HG03066 (cell line): ENCODE measurements around the gene CSNK2A1.

Experiments used
- ATAC-seq: cut with Tn5 transposase; IDR thresholded peaks from one replicate; pipeline ENCODE4 v1.9.1; 2021; ENCODE audit warnings: low read depth; ENCODE audit not compliant: unreplicated experiment

The CSNK2A1 gene

GRCh38 chr20:568097-568652 is 24.6 kb upstream of the CSNK2A1 start:
- no peak for ATAC-seq

DNA sequence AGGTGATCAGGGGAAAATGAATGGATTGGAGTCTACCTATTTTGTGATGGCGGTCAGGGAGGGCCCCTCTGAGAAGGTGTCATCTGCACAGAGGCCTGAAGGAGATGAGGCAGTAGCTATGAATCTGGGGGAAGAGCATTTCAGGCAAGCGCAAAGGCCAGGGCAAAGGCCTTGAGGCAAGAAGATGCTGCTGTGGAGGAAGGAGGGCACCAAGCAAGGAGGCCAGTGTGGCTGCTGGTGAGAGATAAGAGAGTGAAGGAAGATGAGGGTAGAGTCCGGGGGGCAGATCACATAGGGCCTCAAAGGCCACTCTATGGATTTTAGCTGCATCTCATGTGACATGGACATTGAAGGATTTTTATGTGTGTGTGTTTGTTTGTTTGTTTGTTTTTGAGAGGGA is 20.6 kb upstream of the CSNK2A1 start:
- no peak for ATAC-seq

DNA sequence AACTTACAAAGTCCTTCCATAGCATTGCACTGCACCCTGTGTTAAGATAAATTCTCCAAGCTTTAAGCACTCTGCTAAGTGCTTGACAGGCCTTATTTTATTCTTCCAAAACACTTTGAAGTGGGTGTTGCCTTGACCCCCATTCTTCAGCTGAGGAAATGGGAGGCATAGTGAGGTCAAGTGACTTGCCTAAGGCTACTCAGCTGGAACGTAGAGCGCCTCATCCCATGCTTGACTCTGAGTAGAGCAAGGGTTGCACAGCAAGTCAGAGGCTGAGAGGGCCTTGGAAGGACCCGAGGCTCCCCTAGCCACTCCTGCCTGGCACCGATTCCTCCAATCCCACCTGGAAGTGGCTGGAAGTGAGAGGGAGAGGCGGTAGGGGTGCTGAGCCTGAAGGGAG is 19.6 kb upstream of the CSNK2A1 start:
- no peak for ATAC-seq

DNA sequence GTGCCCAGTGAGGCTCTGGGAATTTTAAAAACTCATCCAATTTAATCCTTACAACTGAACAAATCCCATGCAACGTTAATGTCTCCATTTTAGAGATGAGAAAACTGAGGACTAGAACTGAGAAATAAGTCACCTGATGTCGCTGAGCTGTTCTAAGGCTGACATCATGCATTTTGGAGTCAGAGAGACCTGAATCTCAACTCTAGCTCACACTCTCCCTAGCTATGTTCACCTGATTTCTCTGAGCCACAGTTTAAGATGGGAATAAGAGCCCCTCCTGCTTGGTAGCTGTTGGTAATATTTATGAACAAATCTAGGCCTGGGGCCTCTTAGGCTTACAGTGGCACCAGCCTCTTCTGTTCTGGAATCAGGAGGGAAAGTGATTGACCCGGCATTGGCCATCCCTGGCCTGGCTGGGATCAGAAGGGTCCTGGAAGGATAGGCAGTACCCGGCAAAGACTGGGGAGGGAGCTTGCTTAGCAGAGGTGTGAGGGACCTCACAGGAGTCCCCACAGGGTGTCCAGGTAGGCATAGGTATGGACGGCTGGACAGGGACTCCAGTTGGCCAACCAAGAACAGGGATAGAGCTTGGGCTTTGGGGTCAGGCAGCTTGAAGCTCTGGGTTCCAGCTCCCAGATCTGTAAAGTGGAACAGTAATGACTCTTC is 18.8 kb upstream of the CSNK2A1 start:
- ATAC-seq: no peak

DNA sequence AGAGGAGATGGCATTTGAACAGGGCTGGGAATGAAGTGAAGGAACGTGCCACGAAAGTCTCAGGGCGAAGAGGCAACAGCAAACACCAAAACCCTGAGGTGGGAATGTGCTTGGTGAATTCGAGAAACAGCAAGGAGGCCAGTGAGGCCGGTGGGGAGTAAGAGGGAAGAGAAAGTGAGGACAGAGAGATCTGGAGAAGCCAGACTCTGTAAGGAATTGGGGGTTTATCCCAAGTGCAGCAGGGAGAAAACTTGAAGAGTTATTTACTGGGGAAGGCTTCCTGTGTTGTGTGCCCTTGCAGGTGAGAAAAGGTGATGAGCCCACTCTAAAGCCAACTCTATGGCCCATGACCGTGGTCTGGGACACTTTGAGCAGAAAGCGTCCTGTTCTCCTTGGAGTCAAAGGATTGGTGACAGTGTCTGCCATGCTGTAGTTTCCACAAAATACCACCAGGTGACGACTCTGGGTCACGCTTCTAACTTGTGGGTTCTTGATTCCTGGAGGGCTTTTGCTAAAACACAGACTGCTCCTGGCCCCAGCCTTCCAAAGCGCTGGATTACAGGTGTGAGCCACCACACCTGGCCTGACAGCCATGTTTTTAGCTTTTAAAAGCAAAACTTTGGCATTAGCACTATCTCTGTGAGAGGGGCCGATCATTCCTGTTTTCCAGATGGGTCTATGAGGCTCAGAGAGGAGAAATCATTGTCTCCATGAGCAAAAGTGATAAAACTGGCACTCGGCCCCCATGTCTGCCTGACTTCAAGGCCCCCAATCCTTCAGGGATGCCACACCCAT is 18.0 kb upstream of the CSNK2A1 start:
- no peak for ATAC-seq

DNA sequence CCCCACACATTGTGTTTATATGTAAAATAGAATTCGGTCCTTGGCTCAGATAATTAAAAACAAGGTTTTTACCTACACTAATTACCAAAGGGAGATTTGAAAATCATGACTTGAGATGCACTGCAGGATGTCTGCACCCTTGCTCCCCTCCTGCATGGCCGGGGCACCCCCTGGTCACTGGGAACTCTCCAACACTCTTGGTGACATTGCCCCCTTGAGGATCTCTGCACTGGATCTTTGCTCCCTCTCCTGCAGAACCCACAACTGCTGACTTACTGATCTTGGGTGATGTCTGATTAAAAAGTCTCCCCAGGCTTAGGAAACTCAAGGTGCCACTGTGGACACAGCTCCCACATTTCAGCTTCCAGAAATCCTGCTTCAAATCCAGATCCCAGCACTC is 17.1 kb upstream of the CSNK2A1 start:
- ATAC-seq: no peak

- ATAC-seq: no peak
Observed at GRCh38 chr20:558117-558516, 14.5 kb upstream of the CSNK2A1 start.

- ATAC-seq: no peak
Observed at GRCh38 chr20:556984-557383, 13.4 kb upstream of the CSNK2A1 start.

GRCh38 chr20:555976-556385 is 12.4 kb upstream of the CSNK2A1 start:
- ATAC-seq: no peak

DNA sequence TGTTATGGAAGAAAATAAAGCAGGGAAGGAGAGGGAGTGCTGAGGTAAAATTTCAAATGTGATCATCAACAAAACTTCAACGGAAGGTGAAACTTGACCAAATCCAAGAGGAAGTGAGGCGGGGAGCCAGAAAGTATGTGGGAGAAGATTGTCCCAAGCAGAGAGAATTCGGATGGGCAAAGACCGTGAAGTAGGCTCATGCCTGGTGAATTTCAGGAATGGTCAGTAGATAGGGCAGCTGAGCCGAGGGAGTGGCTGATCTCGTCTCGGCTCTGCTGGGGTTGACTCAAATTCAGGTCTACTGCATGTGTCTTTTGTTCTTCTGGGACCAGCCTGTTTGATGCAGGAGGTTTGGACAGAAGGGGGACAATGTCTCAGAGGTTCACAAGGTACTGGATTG is 7.0 kb upstream of the CSNK2A1 start:
- ATAC-seq: no peak

- ATAC-seq: no peak
Observed at GRCh38 chr20:549722-550496, 6.3 kb upstream of the CSNK2A1 start.

- no peak for ATAC-seq
Observed at GRCh38 chr20:548906-549305, 5.3 kb upstream of the CSNK2A1 start.

- ATAC-seq: no peak
Observed at GRCh38 chr20:547394-547793, 3.8 kb upstream of the CSNK2A1 start.

DNA sequence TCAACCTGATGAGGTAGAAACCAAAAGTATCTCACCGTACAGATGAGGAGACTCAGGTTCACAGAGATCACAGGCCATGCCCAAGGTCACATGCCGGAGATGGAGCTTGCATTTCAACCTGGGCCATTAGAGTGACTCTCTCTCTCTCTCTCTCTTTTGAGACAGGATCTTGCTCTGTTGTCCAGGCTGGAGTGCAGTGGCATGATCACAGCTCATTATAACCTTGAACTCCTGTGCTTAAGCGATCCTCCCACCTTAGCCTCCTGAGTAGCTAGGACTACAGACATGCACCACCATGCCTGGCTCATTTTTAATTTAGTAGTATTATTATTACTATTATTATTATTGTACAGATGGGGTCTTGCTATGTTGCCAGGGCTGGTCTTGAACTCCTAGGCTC is 2.8 kb upstream of the CSNK2A1 start:
- ATAC-seq: no peak

DNA sequence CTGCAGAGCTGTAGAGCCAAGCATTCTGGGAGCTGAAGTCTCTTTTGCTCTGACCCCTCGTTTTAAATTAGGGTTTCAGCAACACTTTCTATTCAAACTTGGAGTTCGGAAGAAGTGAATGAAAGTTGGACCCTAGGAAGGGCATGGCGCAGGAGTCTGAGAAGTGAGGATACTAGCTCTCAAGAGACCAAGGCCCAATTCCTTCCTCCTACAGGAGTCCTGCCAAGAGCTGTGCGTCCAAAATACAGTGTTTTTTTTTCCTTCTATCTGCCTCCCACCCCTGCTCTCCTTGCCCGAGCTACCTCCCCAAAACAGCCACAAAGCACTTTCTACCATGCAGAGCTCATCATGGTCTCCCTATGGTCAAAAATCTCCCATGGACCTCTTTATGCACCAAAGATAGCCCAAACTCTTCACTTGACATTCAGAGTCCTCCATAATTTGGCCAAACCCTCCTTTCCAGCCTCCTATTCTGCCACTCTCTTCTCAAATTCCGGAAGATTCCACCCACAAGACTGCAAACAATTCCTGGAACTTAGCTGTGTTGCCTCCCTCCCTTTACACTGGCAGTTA is 649 bp upstream of the CSNK2A1 start:
- ATAC-seq: no peak

- no peak for ATAC-seq
Observed at GRCh38 chr20:542777-543368, 717 bp downstream of the CSNK2A1 start.

- no peak for ATAC-seq
Observed at GRCh38 chr20:540391-541201, 3.0 kb downstream of the CSNK2A1 start.

GRCh38 chr20:539848-540247 is 3.7 kb downstream of the CSNK2A1 start:
- no peak for ATAC-seq

GRCh38 chr20:539191-539590 is 4.4 kb downstream of the CSNK2A1 start:
- no peak for ATAC-seq

- no peak for ATAC-seq
Observed at GRCh38 chr20:537983-538382, 5.6 kb downstream of the CSNK2A1 start.
